CD4-positive, CD25-positive, alpha-beta regulatory T cell (primary cell): Measurements from ENCODE around the gene BCL2L13. TPM values are rescaled to one million over a fixed set of nuclear protein-coding genes. Genes with fewer than 3 reads are reported as not detected.
A peak's percentile ranks its signal among the peaks of the same experiment; 100 is the strongest.

Experiments
- ATAC-seq, 2 donors: fragments of 150-1000 bp; cut with Tn5 transposase; one replicate each; pipeline ENCODE4 v1.10.0; 2021; ENCODE audit warnings: low read depth in 2 of 2, moderate number of reproducible peaks in 2 of 2, moderate library complexity in 1 of 2
- DNase-seq, 3 donors: peaks; one replicate each; pipeline versions ENCODE4 v3.0.0 to v3.0.0-alpha.2; 2012 to 2022; ENCODE audit warnings: mixed read lengths in 1 of 3
- H3K27ac ChIP-seq: one replicate; pipeline ENCODE4 v1.7.0; 2013; ENCODE audit warnings: mild to moderate bottlenecking, low read length; ENCODE audit not compliant: insufficient read depth, poor library complexity, severe bottlenecking
- H3K27me3 ChIP-seq: one replicate; pipeline ENCODE4 v1.7.0; 2013; ENCODE audit warnings: low read length; ENCODE audit not compliant: control insufficient read depth, insufficient read depth
- H3K36me3 ChIP-seq: one replicate; pipeline ENCODE4 v1.7.0; 2013; ENCODE audit warnings: mild to moderate bottlenecking, low read length, moderate library complexity; ENCODE audit not compliant: control insufficient read depth, insufficient read depth
- H3K4me1 ChIP-seq: 2 replicates; pipeline ENCODE4 v1.7.0; 2013; ENCODE audit warnings: mild to moderate bottlenecking, low read length; ENCODE audit not compliant: insufficient read depth, control insufficient read depth, poor library complexity, severe bottlenecking
- H3K4me3 ChIP-seq: one replicate; pipeline ENCODE4 v1.7.0; 2013; ENCODE audit warnings: low read depth, mild to moderate bottlenecking, low read length, moderate library complexity
- H3K9me3 ChIP-seq, 2 experiments: 1 replicate in 1 of 2; 2 replicates in 1 of 2; pipeline ENCODE4 v1.7.0; 2013; ENCODE audit warnings: low read length in 2 of 2, mild to moderate bottlenecking in 1 of 2, moderate library complexity in 1 of 2; ENCODE audit not compliant: control insufficient read depth in 2 of 2
- H3K27ac Mint-ChIP-seq, 3 donors: one replicate each; pipeline ENCODE4 v1.8.0; 2020 to 2022; ENCODE audit warnings: mild to moderate bottlenecking in 3 of 3, mixed read lengths in 3 of 3, moderate library complexity in 2 of 3
- H3K27me3 Mint-ChIP-seq: one replicate; pipeline ENCODE4 v1.8.0; 2022; ENCODE audit warnings: mild to moderate bottlenecking, mixed read lengths
- H3K36me3 Mint-ChIP-seq: one replicate; pipeline ENCODE4 v1.8.0; 2020; ENCODE audit warnings: mixed read lengths
- H3K4me1 Mint-ChIP-seq, 4 donors: one replicate each; pipeline ENCODE4 v1.8.0; 2020 to 2022; ENCODE audit warnings: mixed read lengths in 4 of 4, mild to moderate bottlenecking in 1 of 4
- H3K4me3 Mint-ChIP-seq, 4 donors: one replicate each; pipeline ENCODE4 v1.8.0; 2020 to 2022; ENCODE audit warnings: mild to moderate bottlenecking in 4 of 4, mixed read lengths in 4 of 4, moderate library complexity in 3 of 4
- H3K9me3 Mint-ChIP-seq, 7 donors: one replicate each; pipeline ENCODE4 v1.8.0; 2020 to 2022; ENCODE audit warnings: mixed read lengths in 7 of 7, mild to moderate bottlenecking in 3 of 7, moderate library complexity in 2 of 7
- polyA plus RNA-seq, 4 donors: library from polyadenylated mRNA; unstranded; fragments of 300-500 nt; fragmentation: Illumina TruSeq; gene quantifications; one replicate each; pipeline ENCODE4 v1.2.3, GENCODE V29; 2021
- total RNA-seq: library from RNA; stranded (reverse); gene quantifications from one replicate; pipeline ENCODE4 v1.2.3, GENCODE V29; 2022

Gene BCL2L13
- total and polyA plus RNA-seq, 5 donors from 2014 or later: 24.5 to 43.8 (median 39.5) TPM

DNA sequence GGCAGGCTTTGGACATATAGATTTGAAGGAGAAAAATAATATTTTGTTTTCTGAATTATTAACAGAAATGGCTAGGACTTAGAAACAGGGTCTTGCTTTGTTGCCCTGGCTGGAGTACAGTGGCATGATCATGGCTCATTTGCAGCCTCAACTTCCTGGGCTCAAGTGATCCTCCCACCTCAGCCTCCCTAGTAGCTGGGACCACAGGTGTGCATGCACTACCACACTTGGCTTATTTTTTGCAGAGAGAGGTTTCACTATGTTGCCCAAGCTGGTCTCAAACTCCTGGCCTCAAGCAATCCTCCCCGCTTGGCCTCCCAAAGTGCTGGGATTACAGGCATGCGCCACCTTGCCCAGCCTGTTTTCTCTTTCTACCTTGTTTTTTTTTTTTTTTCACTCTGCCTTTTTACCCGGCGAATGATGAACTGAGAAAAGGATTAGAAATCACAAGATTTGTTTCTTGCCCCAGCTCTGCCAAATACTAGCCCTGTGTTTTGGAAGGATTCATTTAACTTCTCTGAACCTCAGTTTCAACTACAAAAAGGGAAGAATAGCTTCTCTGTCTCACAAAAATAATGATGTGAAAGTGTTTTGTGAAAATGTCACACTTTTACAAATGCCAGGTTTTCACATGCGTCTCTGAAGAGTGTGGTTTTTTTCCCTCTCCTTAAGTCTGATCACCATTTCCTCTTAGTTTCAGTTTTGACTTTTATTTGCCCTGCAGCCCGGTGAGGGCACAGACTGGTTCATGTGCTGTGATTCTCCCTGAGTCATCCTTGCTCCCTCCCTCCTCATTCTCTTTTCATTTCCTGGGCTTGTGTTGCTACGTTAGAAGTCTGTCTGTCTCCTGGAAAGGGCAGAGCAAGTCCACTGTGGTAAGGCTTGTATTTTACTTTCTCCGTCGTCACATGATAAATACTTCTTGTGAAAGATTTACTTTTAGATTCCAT is 67.7 kb downstream of the BCL2L13 start:
- Histone ChIP-seq H3K4me3 (peak overlapping the region; percentile 43), H3K27ac (peak overlapping the region; percentile 49)
- H3K9me3 Mint-ChIP-seq: no peaks in the 10 kb centered on the region

DNA sequence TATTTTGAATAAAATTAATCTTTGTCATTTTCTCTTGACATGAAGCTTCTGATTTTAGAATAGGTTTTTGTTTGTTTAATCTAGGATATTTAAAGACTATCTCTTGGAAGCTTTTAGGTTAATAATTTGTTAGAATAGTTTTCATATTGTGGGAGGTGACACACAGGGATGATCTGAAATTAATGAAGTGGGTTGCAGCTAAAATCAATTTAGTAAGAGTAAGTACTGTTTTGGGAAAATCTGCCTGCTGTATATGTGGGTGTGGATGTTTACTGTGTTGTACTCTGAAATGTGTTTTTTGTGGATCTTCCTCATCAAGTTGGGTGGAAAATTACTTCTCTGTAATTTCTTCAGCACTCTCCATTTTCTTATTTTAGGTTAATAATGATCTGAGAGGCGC is 68.4 kb downstream of the BCL2L13 start:
- Histone ChIP-seq H3K36me3 (peaks cover 13% of the 10 kb centered on the region), H3K4me1 (peaks cover 7% of the 10 kb centered on the region), H3K27me3 (no peaks in the 10 kb centered on the region), H3K4me3 (peak overlapping the region; percentile 43), H3K9me3 (no peaks in the 10 kb centered on the region), H3K27ac (peak overlapping the region; percentile 49)
- ATAC-seq (no peak), DNase-seq (no peak)
- Mint-ChIP-seq H3K27ac (peak overlapping the region in 2 of 3 donors; percentile 43 to 88), H3K36me3 (peaks cover 21% of the 10 kb centered on the region), H3K27me3 (no peaks in the 10 kb centered on the region), H3K4me3 (no peak overlapping the region), H3K4me1 (peaks cover 7 to 22% (median 11%) of the 10 kb centered on the region in 4 donors), H3K9me3 (no peaks in the 10 kb centered on the region)

More for the DNA sequence above, 67.7 kb downstream of the BCL2L13 start:
- Mint-ChIP-seq H3K4me1 (peaks cover 7 to 22% (median 11%) of the 10 kb centered on the region in 4 donors), H3K36me3 (peaks cover 21% of the 10 kb centered on the region), H3K4me3 (peak overlapping the region; percentile 15 to 75 (median 72)), H3K27me3 (no peaks in the 10 kb centered on the region), H3K27ac (peak overlapping the region; percentile 50 to 88 (median 65))
- Histone ChIP-seq H3K4me1 (peaks cover 7% of the 10 kb centered on the region), H3K9me3 (no peaks in the 10 kb centered on the region), H3K27me3 (no peaks in the 10 kb centered on the region), H3K36me3 (peaks cover 14% of the 10 kb centered on the region)
- ATAC-seq (peak; percentile 88), DNase-seq (peak in 2 of 3 donors; percentile 10 to 77)

GRCh38 chr22:17707526-17707925 is 69.0 kb downstream of the BCL2L13 start:
- no peak overlapping the region for H3K4me3 ChIP-seq
- no peak for ATAC-seq

GRCh38 chr22:17710023-17710422 is 71.5 kb downstream of the BCL2L13 start:
- peaks cover 9% of the 10 kb centered on the region for H3K36me3 Mint-ChIP-seq
- H3K4me3 Mint-ChIP-seq: no peak overlapping the region
- peaks cover 8 to 18% (median 12%) of the 10 kb centered on the region in 4 donors for H3K4me1 Mint-ChIP-seq
- Histone ChIP-seq H3K4me1 (peaks cover 7% of the 10 kb centered on the region), H3K36me3 (peaks cover 4% of the 10 kb centered on the region), H3K27ac (no peak overlapping the region), H3K9me3 (no peaks in the 10 kb centered on the region), H3K4me3 (no peak overlapping the region), H3K27me3 (no peaks in the 10 kb centered on the region)
- H3K27ac Mint-ChIP-seq: no peak overlapping the region
- no peaks in the 10 kb centered on the region for H3K9me3 Mint-ChIP-seq
- ATAC-seq (no peak), DNase-seq (no peak)
- no peaks in the 10 kb centered on the region for H3K27me3 Mint-ChIP-seq

More at GRCh38 chr22:17707526-17707925, 69.0 kb downstream of the BCL2L13 start:
- Histone ChIP-seq H3K9me3 (no peaks in the 10 kb centered on the region), H3K36me3 (peaks cover 9% of the 10 kb centered on the region), H3K27me3 (no peaks in the 10 kb centered on the region), H3K4me1 (peaks cover 7% of the 10 kb centered on the region), H3K27ac (no peak overlapping the region)
- H3K36me3 Mint-ChIP-seq: peaks cover 21% of the 10 kb centered on the region
- no peaks in the 10 kb centered on the region for H3K9me3 Mint-ChIP-seq
- H3K4me3 Mint-ChIP-seq: no peak overlapping the region
- DNase-seq: no peak
- H3K27ac Mint-ChIP-seq: no peak overlapping the region
- no peaks in the 10 kb centered on the region for H3K27me3 Mint-ChIP-seq
- peaks cover 7 to 22% (median 11%) of the 10 kb centered on the region in 4 donors for H3K4me1 Mint-ChIP-seq

GRCh38 chr22:17712441-17712840 is 73.9 kb downstream of the BCL2L13 start:
- Histone ChIP-seq H3K27me3 (no peaks in the 10 kb centered on the region), H3K27ac (no peak overlapping the region), H3K9me3 (no peaks in the 10 kb centered on the region), H3K4me3 (no peak overlapping the region), H3K36me3 (peaks cover 4% of the 10 kb centered on the region), H3K4me1 (no peaks in the 10 kb centered on the region)
- Mint-ChIP-seq H3K4me3 (no peak overlapping the region), H3K27me3 (no peaks in the 10 kb centered on the region), H3K27ac (no peak overlapping the region), H3K4me1 (peaks cover 0 to 9% (median 2%) of the 10 kb centered on the region in 4 donors), H3K9me3 (no peaks in the 10 kb centered on the region), H3K36me3 (peaks cover 9% of the 10 kb centered on the region)
- DNase-seq: no peak
- no peak for ATAC-seq

DNA sequence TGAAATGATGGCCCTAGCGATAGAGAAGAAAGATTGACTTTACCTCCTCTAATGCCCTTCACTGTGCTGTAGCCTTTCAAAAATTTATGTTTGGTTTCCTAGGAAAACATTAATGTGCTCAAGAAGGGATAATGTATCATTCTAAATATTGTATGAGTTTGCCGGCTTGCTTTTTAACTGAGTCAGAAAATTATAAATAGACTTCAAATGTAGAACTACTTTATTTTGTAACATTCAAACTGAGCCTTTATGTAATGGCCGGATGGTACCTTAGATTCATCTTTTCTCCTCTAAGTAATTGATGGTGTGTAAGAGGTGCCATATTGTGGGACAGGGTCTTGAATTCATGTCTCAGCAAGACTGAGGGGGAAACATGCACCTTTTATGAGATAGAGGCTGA is 78.0 kb downstream of the BCL2L13 start:
- H3K9me3 ChIP-seq: no peaks in the 10 kb centered on the region
- ATAC-seq: no peak
- peaks cover 0 to 12% (median 2%) of the 10 kb centered on the region in 4 donors for H3K4me1 Mint-ChIP-seq
- H3K36me3 ChIP-seq: peaks cover 4% of the 10 kb centered on the region
- no peaks in the 10 kb centered on the region for H3K4me1 ChIP-seq
- no peaks in the 10 kb centered on the region for H3K27me3 ChIP-seq
- H3K36me3 Mint-ChIP-seq: peaks cover 6% of the 10 kb centered on the region
- no peak for DNase-seq
- H3K27ac ChIP-seq: no peak overlapping the region
- peak overlapping the region in 1 of 3 donors; percentile 54 for H3K27ac Mint-ChIP-seq
- H3K27me3 Mint-ChIP-seq: no peaks in the 10 kb centered on the region
- no peak overlapping the region for H3K4me3 Mint-ChIP-seq
- H3K9me3 Mint-ChIP-seq: no peaks in the 10 kb centered on the region
- H3K4me3 ChIP-seq: no peak overlapping the region

- no peak overlapping the region for H3K27ac ChIP-seq
- Mint-ChIP-seq H3K36me3 (peaks cover 3% of the 10 kb centered on the region), H3K4me1 (peaks cover 0 to 12% (median 2%) of the 10 kb centered on the region in 4 donors), H3K4me3 (no peak overlapping the region), H3K27me3 (no peaks in the 10 kb centered on the region), H3K27ac (no peak overlapping the region), H3K9me3 (no peaks in the 10 kb centered on the region)
- ATAC-seq (no peak), DNase-seq (no peak)
- H3K9me3 ChIP-seq: no peaks in the 10 kb centered on the region
- H3K4me1 ChIP-seq: no peaks in the 10 kb centered on the region
- H3K27me3 ChIP-seq: no peaks in the 10 kb centered on the region
- H3K4me3 ChIP-seq: no peak overlapping the region
- peaks cover under 1% of the 10 kb centered on the region for H3K36me3 ChIP-seq
Measured at GRCh38 chr22:17717708-17718107, 79.2 kb downstream of the BCL2L13 start.
